SHP77 treated with DMSO at 0.1 percent for 48 hours (cell line): ENCODE data around the gene VCPKMT.

Experiments used
- DNase-seq: peaks from one replicate; lab custom pipeline; 2025; lab: John Stamatoyannopoulos, UW

Gene VCPKMT

GRCh38 chr14:50116181-50116956, at the start of gene VCPKMT:
Gene VCPKMT (minus strand): TSS chr14:50116572. CDS start chr14:50116552, 20 bp downstream.
- DNase-seq, result peak; percentile 84

GRCh38 chr14:50156111-50156510, 39.7 kb upstream of the VCPKMT start:
- no peak for DNase-seq

- no peak for DNase-seq
Measured at GRCh38 chr14:50148799-50149198, 32.4 kb upstream of the VCPKMT start.

GRCh38 chr14:50139192-50139591, 22.8 kb upstream of the VCPKMT start:
- no peak for DNase-seq

GRCh38 chr14:50127802-50128201, 11.4 kb upstream of the VCPKMT start:
- no peak for DNase-seq

GRCh38 chr14:50123062-50123461, 6.7 kb upstream of the VCPKMT start:
- DNase-seq, result no peak

GRCh38 chr14:50122291-50122690, 5.9 kb upstream of the VCPKMT start:
- no peak for DNase-seq

- DNase-seq, result no peak
Measured at GRCh38 chr14:50121486-50121885, 5.1 kb upstream of the VCPKMT start.

GRCh38 chr14:50117456-50117855, 1.1 kb upstream of the VCPKMT start:
- DNase-seq, result no peak

GRCh38 chr14:50116966-50117365, 594 bp upstream of the VCPKMT start:
- DNase-seq, result no peak

GRCh38 chr14:50113381-50114035, 2.9 kb downstream of the VCPKMT start:
- no peak for DNase-seq

- no peak for DNase-seq
Measured at GRCh38 chr14:50110323-50111037, 5.9 kb downstream of the VCPKMT start.

- no peak for DNase-seq
Measured at GRCh38 chr14:50109342-50109741, 7.0 kb downstream of the VCPKMT start.

GRCh38 chr14:50107850-50108249, 8.5 kb downstream of the VCPKMT start:
- no peak for DNase-seq

- DNase-seq, result no peak
Measured at GRCh38 chr14:50106178-50106577, 10.2 kb downstream of the VCPKMT start.

- no peak for DNase-seq
Measured at GRCh38 chr14:50103558-50103957, 12.8 kb downstream of the VCPKMT start.

GRCh38 chr14:50101417-50101816, 15.0 kb downstream of the VCPKMT start:
- no peak for DNase-seq

GRCh38 chr14:50100805-50101204, 15.6 kb downstream of the VCPKMT start:
- no peak for DNase-seq

GRCh38 chr14:50099335-50099734, 17.0 kb downstream of the VCPKMT start:
- DNase-seq, result no peak

- no peak for DNase-seq
Measured at GRCh38 chr14:50095895-50096294, 20.5 kb downstream of the VCPKMT start.

- no peak for DNase-seq
Measured at GRCh38 chr14:50094056-50094755, 22.2 kb downstream of the VCPKMT start.

- DNase-seq, result no peak
Measured at GRCh38 chr14:50093496-50093895, 22.9 kb downstream of the VCPKMT start.
